Stimulated activated CD8-positive, alpha-beta memory T cell treated with anti-CD3 and anti-CD28 coated beads, Interleukin-15, amount 100 ng/mL, for 24 hours (primary cell): ENCODE measurements around the gene PCMTD2.

Source experiments
- DNase-seq: peaks from one replicate; pipeline ENCODE4 v3.0.0-alpha.2; 2020; ENCODE audit warnings: low read depth

Gene PCMTD2

DNA sequence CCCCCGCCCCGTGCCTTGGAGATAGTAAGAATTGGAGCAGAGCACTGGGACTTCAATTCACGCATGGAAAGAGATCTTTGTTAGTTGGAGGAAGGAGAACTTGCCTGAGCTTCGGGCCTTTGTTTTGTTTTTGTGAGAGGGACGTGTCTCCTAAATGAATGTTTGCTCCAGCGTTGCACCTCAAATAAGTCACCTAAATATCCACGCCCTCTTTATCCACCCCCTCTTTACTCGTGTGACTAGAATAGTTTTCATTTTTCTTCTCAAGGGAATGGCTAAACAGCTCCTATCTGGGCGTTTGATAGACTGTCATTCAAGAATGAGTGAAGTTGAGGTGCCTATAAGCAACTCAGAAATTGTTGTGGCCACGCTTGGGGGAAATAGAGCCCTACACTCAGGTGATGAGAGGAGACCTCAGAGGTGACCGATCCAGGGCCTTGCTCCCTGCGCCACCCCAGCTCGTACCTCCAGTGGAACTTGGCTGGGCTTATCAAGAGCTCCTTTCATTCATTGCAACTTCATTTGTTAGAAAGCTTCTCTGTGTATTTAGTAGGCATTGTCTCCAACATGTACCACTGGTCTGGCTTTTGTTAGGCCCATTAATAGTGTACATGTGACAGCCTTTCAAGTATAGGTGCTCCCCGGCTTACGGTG, 861 bp downstream of the PCMTD2 start:
- DNase-seq: no peak

- DNase-seq: no peak
Observed at GRCh38 chr20:64257107-64257757, 1.7 kb downstream of the PCMTD2 start.

DNA sequence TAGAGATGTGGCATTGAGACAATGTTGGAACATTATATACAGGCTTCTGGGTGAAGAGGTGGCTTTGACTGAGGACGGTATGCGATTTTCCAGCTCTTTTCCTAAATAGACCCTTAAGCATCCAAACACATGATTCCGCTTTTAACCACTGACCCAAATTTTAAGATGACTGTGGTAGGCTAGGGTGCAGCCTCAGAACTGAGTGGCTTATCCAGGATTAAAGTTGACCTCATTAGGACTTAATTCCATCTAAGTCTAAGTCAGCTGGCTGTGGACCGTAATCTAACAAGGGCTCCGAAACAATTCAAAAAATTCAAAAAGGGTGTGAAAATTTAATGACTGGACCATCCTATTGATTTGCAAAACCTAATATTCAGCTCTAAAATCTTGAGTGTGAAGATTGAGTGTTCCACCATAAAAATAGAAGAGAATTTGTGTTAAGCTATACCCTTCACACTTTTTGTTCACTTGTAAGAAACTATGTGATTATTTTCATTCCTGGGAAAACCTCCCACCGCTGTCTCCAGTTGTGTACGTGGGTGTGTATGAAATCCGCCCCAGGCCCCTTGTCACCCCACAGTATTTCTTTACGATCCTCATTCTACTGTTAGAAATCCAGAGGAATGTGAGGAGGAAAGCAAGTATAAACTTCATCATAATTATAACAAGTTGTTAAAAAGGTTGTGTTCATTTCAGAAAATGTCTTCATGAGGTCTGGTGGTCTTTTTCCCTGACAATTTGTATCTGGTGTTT, 2.7 kb downstream of the PCMTD2 start:
- no peak for DNase-seq

GRCh38 chr20:64260239-64260638, 4.7 kb downstream of the PCMTD2 start:
- DNase-seq: no peak

DNA sequence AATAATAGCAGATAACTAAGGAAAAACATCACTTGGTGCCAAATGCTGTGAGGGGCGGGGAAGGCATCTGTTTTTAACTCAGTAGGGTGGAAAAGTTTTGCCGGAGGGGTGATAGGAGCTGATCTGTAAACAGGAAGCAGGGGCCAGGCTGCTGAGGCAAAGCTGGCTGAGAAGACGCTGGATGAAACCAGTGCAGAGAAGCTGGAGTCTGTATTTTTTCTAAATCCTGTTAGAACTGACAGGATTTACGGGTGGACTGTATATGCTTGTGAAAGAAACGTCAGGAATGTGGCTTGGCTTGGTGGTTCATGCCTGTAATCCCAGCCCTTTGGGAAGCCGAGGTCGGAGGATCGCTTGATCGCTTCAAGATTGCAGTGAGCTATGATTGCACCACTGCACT, 5.6 kb downstream of the PCMTD2 start:
- no peak for DNase-seq

GRCh38 chr20:64264091-64264490, 8.5 kb downstream of the PCMTD2 start:
- DNase-seq: no peak

GRCh38 chr20:64265201-64265600, 9.7 kb downstream of the PCMTD2 start:
- no peak for DNase-seq

DNA sequence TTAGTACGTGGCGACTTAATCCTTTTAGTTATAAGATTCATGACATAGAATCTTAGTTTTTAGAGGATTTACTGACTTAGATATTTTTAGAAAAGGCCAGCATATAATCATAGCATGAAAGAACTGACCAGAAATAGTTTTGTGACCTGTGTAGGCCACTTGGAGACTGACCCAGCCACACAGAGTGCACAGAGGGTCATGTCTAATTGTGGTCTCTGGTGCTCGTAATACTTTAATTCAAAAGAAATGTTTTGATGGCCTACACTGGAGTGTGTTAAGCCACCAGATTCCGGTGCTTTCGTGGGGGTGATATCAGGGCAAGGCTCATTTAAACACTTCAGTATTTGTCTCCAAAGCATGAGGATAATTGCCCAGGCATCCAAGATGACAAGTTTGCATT, 11.4 kb downstream of the PCMTD2 start:
- DNase-seq: no peak

DNA sequence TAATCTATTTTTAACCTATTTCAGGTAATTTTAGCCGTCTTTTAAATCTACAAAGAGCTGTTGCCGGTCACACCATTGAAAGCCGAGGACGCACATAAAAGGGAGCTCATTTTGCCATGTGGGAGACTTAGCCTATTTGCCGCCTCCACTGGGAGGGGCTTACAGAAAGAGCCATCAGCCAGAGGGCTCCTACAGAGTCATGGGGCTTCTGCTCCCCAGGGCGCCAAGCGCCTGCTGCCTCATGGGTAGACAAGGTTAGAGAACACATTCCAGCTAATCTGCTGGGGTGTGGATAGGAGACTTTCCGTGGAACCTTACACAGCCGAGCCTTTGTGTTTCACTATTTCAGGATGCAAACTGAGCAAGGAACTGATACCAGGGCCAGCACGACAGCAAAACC, 12.6 kb downstream of the PCMTD2 start:
- no peak for DNase-seq

- no peak for DNase-seq
Observed at GRCh38 chr20:64269604-64270411, 14.3 kb downstream of the PCMTD2 start.

DNA sequence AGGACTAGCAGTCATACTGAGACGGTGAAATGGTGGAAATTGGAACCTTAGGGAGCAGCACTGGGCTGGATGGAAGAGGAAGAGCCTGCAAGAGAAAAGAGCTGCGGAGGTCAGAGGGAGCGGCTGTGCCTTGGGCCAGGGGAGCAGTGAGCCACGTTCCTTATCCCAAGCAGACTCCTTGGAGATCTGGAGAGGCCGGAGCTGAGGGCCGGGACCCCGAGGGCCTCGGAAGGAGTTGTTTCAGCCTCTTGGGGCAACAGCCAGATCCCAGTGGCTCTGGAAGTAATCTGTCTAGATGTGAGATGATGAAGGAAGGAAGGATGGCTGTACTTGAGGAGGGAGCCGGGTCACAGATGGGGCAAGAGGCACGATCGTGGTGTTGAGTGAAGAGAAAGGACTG, 16.1 kb downstream of the PCMTD2 start:
- DNase-seq: no peak

DNA sequence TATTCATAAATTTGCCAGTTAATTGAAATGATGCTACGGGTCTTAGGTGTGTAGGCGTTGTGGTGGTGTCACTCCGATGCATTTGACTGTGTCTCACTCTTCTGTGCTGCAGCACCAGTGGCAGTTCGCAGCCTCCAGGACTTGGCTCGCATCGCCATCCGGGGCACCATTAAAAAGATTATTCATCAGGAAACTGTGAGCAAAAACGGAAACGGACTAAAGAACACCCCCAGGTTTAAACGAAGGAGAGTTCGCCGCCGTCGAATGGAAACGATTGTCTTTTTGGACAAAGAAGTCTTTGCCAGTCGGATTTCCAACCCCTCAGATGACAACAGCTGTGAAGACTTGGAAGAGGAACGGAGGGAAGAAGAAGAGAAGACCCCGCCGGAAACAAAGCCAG, 17.6 kb downstream of the PCMTD2 start:
- no peak for DNase-seq

DNA sequence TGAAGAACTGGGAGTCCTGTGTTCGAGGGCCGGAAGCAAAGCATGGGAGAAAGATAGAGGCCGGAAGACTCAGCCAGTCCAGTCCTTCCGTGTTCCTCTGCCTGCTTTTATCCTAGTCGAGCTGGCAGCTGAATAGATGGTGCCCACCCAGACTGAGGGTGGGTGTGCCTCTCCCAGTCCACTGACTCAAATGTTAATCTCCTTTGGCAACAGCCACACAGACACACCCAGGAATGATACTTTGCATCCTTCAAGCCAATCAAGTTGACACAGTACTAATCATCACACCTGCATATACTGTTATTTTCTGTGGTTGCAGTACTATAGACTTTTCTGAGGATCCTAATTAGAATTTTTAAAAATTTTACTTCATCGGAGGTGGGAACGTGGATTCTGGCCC, 21.3 kb downstream of the PCMTD2 start:
- DNase-seq: no peak

- no peak for DNase-seq
Observed at GRCh38 chr20:64277571-64278316, 22.2 kb downstream of the PCMTD2 start.

GRCh38 chr20:64278317-64278681, 22.8 kb downstream of the PCMTD2 start:
- DNase-seq: no peak

DNA sequence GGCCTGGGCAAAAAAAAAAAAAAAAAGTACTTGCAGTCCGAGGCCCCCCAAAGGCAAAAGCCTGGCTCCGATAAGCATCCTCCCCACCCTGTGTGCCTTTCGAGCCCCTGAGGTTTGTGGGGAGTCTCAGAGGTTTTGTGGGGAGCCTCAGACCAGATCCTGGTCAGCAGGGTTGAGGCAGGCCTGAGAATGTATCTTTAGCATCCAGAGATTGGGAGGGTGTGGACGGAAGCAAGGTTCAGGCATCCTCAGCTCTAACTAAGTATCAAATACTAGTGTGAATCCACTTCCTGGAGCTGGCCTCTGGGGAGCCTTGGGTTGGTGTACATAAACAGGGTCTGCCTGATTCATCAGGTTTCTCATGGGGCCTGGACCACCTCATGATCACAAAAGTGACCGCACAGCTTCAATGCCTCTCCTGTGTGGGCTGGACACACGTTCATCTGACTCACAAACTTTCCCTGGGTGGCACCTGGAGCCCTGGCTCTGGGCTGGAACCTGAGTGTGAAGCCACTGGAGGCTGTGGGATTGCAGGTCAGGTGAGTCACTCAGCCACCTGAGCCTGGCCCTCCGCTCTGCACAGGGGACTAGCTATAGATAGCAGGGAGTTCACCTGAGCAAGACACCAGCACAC, 24.4 kb downstream of the PCMTD2 start:
- no peak for DNase-seq

DNA sequence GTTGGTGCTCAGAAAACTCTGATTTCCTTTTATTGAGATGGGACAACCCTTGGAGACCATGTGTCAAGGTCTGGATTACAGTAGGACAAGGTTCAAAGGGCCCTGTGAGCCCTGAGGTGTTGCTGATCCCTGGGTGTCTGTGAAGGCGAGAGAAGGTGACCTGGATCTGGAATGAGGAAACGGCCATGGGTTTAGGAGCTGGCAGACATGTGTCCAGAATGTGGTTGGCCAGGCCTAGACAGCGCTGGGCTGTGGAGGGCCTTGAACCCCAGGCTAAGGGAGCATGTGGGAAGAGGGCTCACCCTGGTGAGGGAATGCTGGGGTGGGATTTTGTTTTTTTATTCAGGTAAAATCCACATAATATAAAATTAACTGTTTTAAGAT, 24.9 kb downstream of the PCMTD2 start:
- no peak for DNase-seq

DNA sequence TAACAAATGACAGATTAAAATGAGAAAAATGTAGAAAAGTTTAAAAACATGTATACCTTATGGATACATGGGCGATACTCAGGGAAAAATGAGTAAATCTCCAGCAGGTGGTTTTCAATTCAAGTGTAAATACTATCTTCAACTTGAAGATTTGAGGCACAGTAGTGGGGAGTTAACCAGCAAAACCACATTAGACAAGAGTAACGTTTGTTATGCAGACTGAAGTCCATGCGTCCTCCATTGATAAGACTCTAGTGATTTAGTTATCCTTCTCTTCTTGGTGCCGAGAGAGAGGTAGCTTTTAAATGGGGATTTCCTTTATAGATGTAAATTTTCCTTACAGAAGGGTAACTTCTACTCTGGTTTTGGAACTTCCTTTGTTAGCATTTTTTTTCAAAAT, 28.1 kb downstream of the PCMTD2 start:
- no peak for DNase-seq

GRCh38 chr20:64285579-64286446, 30.3 kb downstream of the PCMTD2 start:
- DNase-seq: peak; percentile 44
